HEK293 (cell line): ENCODE data around the gene CETP.

Source experiments
- ZBTB1 ChIP-seq: fragments of 450-650 bp; formaldehyde crosslinking; IDR thresholded peaks from 2 replicates; pipeline ENCODE4 v1.5.1; 2016; ENCODE audit warnings: missing biosample characterization, missing genetic modification characterization
- ZNF2 ChIP-seq: fragments of 450-650 bp; formaldehyde crosslinking; IDR thresholded peaks from 2 replicates; pipeline ENCODE4 v1.5.1; 2016; ENCODE audit warnings: missing biosample characterization, missing genetic modification characterization
- ZNF560 ChIP-seq: fragments of 450-650 bp; formaldehyde crosslinking; IDR thresholded peaks from 2 replicates; pipeline ENCODE4 v1.5.1; 2017; ENCODE audit warnings: missing biosample characterization, missing genetic modification characterization, borderline replicate concordance
- TF ChIP-seq, protein P1 (sequence below): fragments of 450-650 bp; formaldehyde crosslinking; IDR thresholded peaks from 2 replicates; pipeline ENCODE4 v1.5.1; 2016; ENCODE audit warnings: missing biosample characterization, missing genetic modification characterization
- TF ChIP-seq, protein P2 (sequence below): fragments of 450-650 bp; formaldehyde crosslinking; IDR thresholded peaks from 2 replicates; pipeline ENCODE4 v1.5.1; 2016; ENCODE audit warnings: missing biosample characterization, missing genetic modification characterization

DNA sequence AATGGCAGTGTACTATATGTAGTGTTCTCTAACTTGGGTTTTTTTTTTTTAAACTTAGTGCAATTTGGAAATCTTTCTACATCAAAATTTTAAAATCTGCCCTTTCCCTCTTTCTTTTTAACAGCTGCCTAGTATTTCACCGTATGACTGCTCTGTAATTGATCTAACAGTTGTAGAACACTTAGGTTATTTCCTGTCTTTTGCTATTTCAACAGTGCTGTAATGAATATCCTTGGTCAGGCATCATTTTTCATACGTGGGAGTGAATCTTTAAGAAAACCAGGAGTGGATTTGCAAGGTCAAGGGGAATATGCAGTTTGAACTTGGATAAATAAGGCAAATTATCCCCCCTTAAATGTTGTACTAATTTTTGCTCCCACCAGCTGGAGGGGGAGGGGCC is 31.5 kb downstream of the CETP start:
- TF ChIP-seq, protein P1, sequence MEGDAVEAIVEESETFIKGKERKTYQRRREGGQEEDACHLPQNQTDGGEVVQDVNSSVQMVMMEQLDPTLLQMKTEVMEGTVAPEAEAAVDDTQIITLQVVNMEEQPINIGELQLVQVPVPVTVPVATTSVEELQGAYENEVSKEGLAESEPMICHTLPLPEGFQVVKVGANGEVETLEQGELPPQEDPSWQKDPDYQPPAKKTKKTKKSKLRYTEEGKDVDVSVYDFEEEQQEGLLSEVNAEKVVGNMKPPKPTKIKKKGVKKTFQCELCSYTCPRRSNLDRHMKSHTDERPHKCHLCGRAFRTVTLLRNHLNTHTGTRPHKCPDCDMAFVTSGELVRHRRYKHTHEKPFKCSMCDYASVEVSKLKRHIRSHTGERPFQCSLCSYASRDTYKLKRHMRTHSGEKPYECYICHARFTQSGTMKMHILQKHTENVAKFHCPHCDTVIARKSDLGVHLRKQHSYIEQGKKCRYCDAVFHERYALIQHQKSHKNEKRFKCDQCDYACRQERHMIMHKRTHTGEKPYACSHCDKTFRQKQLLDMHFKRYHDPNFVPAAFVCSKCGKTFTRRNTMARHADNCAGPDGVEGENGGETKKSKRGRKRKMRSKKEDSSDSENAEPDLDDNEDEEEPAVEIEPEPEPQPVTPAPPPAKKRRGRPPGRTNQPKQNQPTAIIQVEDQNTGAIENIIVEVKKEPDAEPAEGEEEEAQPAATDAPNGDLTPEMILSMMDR (tag by site-specific recombination): no peak
- TF ChIP-seq, protein P2, sequence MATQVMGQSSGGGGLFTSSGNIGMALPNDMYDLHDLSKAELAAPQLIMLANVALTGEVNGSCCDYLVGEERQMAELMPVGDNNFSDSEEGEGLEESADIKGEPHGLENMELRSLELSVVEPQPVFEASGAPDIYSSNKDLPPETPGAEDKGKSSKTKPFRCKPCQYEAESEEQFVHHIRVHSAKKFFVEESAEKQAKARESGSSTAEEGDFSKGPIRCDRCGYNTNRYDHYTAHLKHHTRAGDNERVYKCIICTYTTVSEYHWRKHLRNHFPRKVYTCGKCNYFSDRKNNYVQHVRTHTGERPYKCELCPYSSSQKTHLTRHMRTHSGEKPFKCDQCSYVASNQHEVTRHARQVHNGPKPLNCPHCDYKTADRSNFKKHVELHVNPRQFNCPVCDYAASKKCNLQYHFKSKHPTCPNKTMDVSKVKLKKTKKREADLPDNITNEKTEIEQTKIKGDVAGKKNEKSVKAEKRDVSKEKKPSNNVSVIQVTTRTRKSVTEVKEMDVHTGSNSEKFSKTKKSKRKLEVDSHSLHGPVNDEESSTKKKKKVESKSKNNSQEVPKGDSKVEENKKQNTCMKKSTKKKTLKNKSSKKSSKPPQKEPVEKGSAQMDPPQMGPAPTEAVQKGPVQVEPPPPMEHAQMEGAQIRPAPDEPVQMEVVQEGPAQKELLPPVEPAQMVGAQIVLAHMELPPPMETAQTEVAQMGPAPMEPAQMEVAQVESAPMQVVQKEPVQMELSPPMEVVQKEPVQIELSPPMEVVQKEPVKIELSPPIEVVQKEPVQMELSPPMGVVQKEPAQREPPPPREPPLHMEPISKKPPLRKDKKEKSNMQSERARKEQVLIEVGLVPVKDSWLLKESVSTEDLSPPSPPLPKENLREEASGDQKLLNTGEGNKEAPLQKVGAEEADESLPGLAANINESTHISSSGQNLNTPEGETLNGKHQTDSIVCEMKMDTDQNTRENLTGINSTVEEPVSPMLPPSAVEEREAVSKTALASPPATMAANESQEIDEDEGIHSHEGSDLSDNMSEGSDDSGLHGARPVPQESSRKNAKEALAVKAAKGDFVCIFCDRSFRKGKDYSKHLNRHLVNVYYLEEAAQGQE (tag by site-specific recombination): no peak
- no peak for TF ChIP-seq ZBTB1 (tag by site-specific recombination)
- no peak for TF ChIP-seq ZNF560 (tag by site-specific recombination)
- TF ChIP-seq ZNF2: no peak
